Psoas muscle (tissue), 8 donors: ENCODE measurements around the gene NRP1. TPM values are rescaled to one million over a fixed set of nuclear protein-coding genes. Genes with fewer than 3 reads are reported as not detected.
A peak's percentile ranks its signal among the peaks of the same experiment; 100 is the strongest.

Source experiments
- ATAC-seq, 4 donors: fragments of 200-7000 bp; cut with Tn5 transposase; one replicate each; pipeline ENCODE4 v1.9.1; 2020; ENCODE audit warnings: moderate library complexity in 3 of 4, mild to moderate bottlenecking in 2 of 4
- DNase-seq, 2 donors: peaks; one replicate each; pipeline ENCODE4 v3.0.0-alpha.2; 2020
- H3K27ac ChIP-seq: fragments of 200-600 bp; one replicate; pipeline ENCODE4 v1.8.0; 2022
- H3K27me3 ChIP-seq, 3 donors: fragments of 200-600 bp in 1 of 3; one replicate each; pipeline versions ENCODE4 v1.6.1 to v1.8.0; 2013 to 2022; ENCODE audit warnings: low read length in 2 of 3, mild to moderate bottlenecking in 2 of 3, moderate library complexity in 1 of 3; ENCODE audit not compliant: insufficient read depth in 3 of 3
- H3K36me3 ChIP-seq, 2 donors: fragments of 200-600 bp in 1 of 2; one replicate each; pipeline versions ENCODE4 v1.6.1 to v1.8.0; 2013 to 2022; ENCODE audit warnings: low read depth in 1 of 2, mild to moderate bottlenecking in 1 of 2, moderate library complexity in 1 of 2; ENCODE audit not compliant: insufficient read depth in 1 of 2
- H3K4me1 ChIP-seq: fragments of 200-600 bp; one replicate; pipeline ENCODE4 v1.8.0; 2022
- H3K4me3 ChIP-seq: fragments of 200-600 bp; one replicate; pipeline ENCODE4 v1.8.0; 2022; ENCODE audit warnings: mild to moderate bottlenecking
- H3K9me3 ChIP-seq: fragments of 200-600 bp; one replicate; pipeline ENCODE4 v1.8.0; 2022
- WGBS, 3 donors: extraction: QIAGEN DNeasy Blood & Tissue Kit; methylation state at CpG; one replicate each; pipeline versions ENCODE4 v1.1.6 to v1.1.7; 2013; 5-methylcytosine and 5-hydroxymethylcytosine counted together
- intact Hi-C, 2 donors: fragments of 100-400 bp; cut with DNase I; formaldehyde crosslinking; loops; one replicate each; pipeline versions ENCODE4 v1.11.0 to v1.14.2; 2022
- polyA plus RNA-seq, 3 donors: library from polyadenylated mRNA; stranded (reverse); fragments of 200-250 nt; gene quantifications; one replicate each; pipeline ENCODE4 v1.2.3, GENCODE V29; 2013
- total RNA-seq, 4 donors: library from RNA; stranded (reverse); fragmentation: NEBNext Ultra II Directional in 2 of 4; extraction: Animal tissue kit (Norgen Biotek cat#: 25700) in 2 of 4; gene quantifications; one replicate each; pipeline versions ENCODE4 v1.2.1 to v1.2.4, GENCODE V29; 2021 to 2023
- TF ChIP-seq, protein P1 (sequence below): fragments of 200-600 bp; IDR thresholded peaks from one replicate; pipeline ENCODE4 v1.8.0; 2022; ENCODE audit warnings: antibody characterized with exemption
- donor health status: healthy with polysubstance abuse.
- donor health status: DM: no; HTN: no; CAD: no; lungs with moderate emphysema.
- donor health status: Bipolar disorder and iron deficiency.
- donor health status: healthy.
- donor health status: DM: yes; HTN: yes; CAD: no.
- donor health status: DM: no; HTN: no; CAD: no.
- donor health status: DM: no; HTN: no; CAD: no.
- donor health status: DM: yes; HTN: yes; CAD: no.

Gene NRP1
- total and polyA plus RNA-seq, 7 donors: 10.9 to 54.8 (median 31.2) TPM

DNA sequence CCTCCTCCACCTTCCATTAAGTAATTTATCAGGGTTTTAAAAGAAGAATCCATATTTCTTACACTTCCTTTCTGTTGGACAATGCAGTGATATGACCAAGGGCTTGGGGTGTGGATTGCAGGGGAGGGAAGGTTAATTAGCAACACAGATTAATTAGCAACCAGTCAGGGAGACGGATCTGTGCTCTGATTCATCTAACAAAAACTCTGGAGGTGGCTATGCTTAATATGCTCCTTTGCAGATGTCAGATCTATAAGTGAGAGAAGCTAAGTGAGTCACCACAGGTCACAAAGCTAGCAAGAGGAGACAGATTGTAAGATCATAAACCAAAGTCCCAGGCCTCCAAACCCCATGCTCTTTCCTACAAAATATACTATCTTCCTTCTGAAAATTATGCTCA, 197.7 kb downstream of the NRP1 start:
- intact Hi-C loops: no loop called here
- peaks cover 0 to 5% (median 2%) of the 10 kb centered on the region in 3 donors for H3K27me3 ChIP-seq
- H3K27ac ChIP-seq: no peak overlapping the region
- TF ChIP-seq, protein P1, sequence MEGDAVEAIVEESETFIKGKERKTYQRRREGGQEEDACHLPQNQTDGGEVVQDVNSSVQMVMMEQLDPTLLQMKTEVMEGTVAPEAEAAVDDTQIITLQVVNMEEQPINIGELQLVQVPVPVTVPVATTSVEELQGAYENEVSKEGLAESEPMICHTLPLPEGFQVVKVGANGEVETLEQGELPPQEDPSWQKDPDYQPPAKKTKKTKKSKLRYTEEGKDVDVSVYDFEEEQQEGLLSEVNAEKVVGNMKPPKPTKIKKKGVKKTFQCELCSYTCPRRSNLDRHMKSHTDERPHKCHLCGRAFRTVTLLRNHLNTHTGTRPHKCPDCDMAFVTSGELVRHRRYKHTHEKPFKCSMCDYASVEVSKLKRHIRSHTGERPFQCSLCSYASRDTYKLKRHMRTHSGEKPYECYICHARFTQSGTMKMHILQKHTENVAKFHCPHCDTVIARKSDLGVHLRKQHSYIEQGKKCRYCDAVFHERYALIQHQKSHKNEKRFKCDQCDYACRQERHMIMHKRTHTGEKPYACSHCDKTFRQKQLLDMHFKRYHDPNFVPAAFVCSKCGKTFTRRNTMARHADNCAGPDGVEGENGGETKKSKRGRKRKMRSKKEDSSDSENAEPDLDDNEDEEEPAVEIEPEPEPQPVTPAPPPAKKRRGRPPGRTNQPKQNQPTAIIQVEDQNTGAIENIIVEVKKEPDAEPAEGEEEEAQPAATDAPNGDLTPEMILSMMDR: no peak
- H3K36me3 ChIP-seq: no peaks in the 10 kb centered on the region
- H3K9me3 ChIP-seq: no peaks in the 10 kb centered on the region
- ATAC-seq (no peak), DNase-seq (no peak)
- H3K4me3 ChIP-seq: no peak overlapping the region
- 26 to 30% (median 29%) methylated on average over 1 of the region's 1 CpG for WGBS, 3 donors
- H3K4me1 ChIP-seq: no peaks in the 10 kb centered on the region

DNA sequence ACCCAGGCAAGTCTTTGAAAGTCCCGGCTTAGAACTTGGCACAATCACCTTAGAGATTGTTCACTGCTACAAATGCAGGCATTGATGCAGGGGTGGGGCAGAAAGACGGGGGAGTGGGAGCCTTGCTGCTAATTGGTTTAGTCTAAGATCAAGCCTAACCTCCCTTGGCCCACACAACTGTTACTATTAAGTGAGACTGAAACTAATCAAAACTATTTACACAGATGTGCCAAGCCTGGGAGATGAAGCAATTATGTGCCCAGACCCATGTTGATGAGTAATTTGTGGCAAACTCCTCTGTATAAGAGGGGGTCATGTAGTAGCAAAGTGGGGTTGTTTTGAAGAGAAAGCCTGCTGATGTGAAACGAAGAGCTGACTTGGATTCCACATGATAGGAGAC, 198.2 kb downstream of the NRP1 start:
- H3K27ac ChIP-seq: no peak overlapping the region
- TF ChIP-seq, protein P1: no peak
- H3K4me3 ChIP-seq: no peak overlapping the region
- DNase-seq: no peak
- H3K4me1 ChIP-seq: no peaks in the 10 kb centered on the region
- H3K9me3 ChIP-seq: no peaks in the 10 kb centered on the region
- intact Hi-C loops: no loop called here
- peaks cover 0 to 5% (median 2%) of the 10 kb centered on the region in 3 donors for H3K27me3 ChIP-seq
- no peaks in the 10 kb centered on the region for H3K36me3 ChIP-seq
- WGBS, 3 donors: 30 to 35% (median 32%) methylated on average over 3 of the region's 3 CpGs
- ATAC-seq: no peak

DNA sequence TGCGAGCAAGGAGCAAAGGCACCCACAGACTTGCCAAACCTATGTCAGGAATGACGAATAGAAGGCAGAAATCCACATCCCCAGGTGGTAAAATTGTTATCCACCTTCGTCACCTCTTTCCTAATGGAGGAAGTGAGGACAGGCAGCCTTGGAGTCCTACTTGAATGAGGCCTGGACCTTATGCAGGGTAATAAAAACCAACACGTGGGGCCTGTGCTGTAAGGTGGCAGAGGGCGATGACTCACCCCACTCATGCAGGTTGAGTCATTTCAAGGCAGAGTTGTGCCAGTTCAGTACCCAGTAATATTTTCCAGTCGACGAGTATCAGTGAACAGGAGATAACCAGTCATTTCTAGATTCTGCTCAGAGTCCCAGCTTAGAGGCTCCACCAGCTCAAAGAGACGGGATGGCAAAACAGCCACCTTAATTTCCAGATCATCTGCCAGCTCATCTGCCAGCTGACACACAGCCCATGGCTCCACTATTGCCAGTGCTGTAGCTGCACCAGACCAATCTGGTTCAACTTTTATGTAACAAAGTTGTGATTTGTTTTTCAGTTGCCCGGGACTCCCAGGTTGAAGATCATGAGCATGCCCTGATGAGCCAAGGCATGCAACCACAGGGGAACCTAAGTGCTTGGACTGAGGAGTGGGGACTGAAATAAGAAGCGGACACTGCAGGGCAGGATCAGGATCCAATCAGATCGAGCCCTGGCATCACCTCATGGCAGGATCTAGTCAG, 200.3 kb downstream of the NRP1 start:
- intact Hi-C loops: no loop called here
- Histone ChIP-seq H3K9me3 (no peaks in the 10 kb centered on the region), H3K4me3 (no peak overlapping the region), H3K27ac (no peak overlapping the region), H3K36me3 (no peaks in the 10 kb centered on the region), H3K27me3 (peaks cover 0 to 5% (median 2%) of the 10 kb centered on the region in 3 donors), H3K4me1 (no peaks in the 10 kb centered on the region)
- ATAC-seq (peak; percentile 91 to 94 (median 92)), DNase-seq (peak in 1 of 2 donors; percentile 38)
- WGBS, 3 donors: 38 to 55% (median 42%) methylated on average over 11 of the region's 11 CpGs
- TF ChIP-seq, protein P1: no peak

DNA sequence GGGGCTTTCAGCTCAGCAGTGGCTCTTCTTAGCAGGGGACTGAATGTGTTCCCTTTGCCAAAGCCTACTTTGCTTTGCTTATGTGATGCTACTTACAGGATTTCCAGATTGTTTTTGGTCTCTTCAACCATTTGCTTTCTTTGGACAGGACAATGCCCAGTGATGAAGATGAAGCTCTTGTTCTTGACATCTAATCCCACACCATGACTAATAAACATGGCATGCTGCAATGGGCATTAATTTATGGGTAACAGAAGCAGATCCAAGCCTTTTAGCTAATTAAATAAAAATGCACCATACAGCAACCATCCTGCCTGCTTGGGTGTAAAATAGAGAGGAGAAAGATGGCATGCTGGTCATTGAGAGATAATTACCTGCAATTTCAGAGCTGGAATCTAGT, 200.9 kb downstream of the NRP1 start:
- no peak for DNase-seq
- TF ChIP-seq, protein P1: no peak
- no peak for ATAC-seq
- no peaks in the 10 kb centered on the region for H3K4me1 ChIP-seq
- H3K27me3 ChIP-seq: peaks cover 0 to 5% (median 2%) of the 10 kb centered on the region in 3 donors
- no peaks in the 10 kb centered on the region for H3K9me3 ChIP-seq
- intact Hi-C loops: no loop called here
- H3K27ac ChIP-seq: no peak overlapping the region
- H3K36me3 ChIP-seq: no peaks in the 10 kb centered on the region
- H3K4me3 ChIP-seq: no peak overlapping the region

DNA sequence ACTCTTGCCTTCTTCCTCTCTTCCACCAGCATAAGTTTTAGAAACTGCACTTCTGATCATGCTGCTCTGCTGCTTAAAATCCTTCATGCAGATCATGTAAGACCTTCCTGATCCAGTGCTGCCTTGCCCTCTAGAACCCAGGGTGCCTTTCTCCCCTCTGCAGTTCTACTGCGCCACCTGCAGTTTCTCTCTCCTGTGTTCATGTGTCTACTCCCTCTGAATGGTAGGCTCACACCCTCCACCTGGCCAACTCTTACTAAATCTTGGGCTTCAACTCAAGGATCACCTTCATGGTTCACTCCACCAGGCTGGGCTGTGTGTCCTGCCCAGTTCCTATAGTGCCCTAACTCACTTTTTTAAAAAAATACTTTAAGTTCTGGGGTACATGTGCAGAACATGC, 201.8 kb downstream of the NRP1 start:
- no peaks in the 10 kb centered on the region for H3K36me3 ChIP-seq
- 87 to 100% (median 100%) methylated on average over 1 of the region's 1 CpG for WGBS, 3 donors
- no peak for ATAC-seq
- no peak for DNase-seq
- H3K27ac ChIP-seq: no peak overlapping the region
- intact Hi-C loops: no loop called here
- H3K9me3 ChIP-seq: no peaks in the 10 kb centered on the region
- H3K4me1 ChIP-seq: no peaks in the 10 kb centered on the region
- peaks cover 0 to 5% (median 2%) of the 10 kb centered on the region in 3 donors for H3K27me3 ChIP-seq
- TF ChIP-seq, protein P1: no peak
- no peak overlapping the region for H3K4me3 ChIP-seq
